Coronary artery (tissue), 2 donors: Measurements from ENCODE around the gene APOB.
"Not testable (repeated sequence)": the region's sequence is repeated elsewhere in the genome, so short reads cannot be mapped to it uniquely, and the experiment has no call there.

Source experiments
- DNase-seq: peaks from one replicate; pipeline ENCODE4 v3.0.0-alpha.2; 2017; ENCODE audit warnings: low spot score
- H3K27ac ChIP-seq, 2 donors: fragments of 200-600 bp; sonication (generic); one replicate each; pipeline ENCODE4 v1.5.1; 2016 to 2019
- H3K4me3 ChIP-seq: fragments of 200-600 bp; sonication (generic); 2 replicates; pipeline ENCODE4 v1.5.1; 2016; ENCODE audit warnings: mild to moderate bottlenecking, moderate library complexity
- TF ChIP-seq, protein P1 (sequence below): fragments of 200-600 bp; sonication (generic); IDR thresholded peaks from one replicate; pipeline ENCODE4 v1.5.1; 2019; ENCODE audit warnings: antibody characterized with exemption

The APOB gene

DNA sequence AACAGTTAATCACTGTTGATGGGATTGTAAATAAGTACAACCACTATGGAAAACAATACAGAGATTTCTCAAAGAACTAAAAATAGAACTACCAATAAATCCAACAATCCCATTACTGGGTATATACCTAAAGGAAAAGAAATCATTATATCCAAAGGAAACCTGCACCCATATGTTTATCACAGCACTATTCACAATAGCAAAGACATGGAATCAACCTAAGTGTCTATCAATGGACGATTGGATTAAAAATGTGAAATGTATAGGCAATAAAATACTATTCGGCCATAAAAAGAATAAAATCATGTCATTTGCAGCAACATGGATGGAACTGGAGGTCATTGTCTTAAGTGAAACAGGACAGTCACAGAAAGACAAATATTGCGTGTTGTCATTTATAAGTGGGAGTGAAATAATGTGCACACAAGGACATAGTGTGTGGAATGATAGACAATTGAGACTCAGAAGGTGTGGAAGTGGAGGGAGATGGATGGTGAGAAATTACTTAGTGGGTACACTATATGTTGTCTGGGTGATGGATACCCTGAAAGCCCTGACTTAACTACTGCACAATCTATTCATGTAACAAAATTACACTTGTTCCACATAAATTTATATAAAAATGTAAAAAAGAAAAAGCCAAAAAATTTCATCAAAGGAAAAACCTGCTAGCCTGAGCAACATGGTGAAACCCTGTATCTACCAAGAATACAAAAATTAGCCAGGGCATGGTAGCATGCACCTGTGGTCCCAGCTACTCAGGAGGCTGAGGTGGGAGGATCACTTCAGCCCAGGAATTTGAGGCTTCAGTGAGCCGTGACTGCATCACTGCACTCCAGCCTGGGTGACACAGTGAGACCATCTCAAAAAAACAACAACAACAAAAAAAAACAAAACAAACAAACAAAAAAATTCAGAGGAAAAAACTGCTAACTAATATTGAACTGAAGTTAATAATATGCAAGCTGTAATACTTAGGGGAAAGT lies 12.6 kb downstream of the APOB start:
- H3K27ac ChIP-seq = no peak overlapping the region
- DNase-seq = peak; percentile 7
- TF ChIP-seq, protein P1, sequence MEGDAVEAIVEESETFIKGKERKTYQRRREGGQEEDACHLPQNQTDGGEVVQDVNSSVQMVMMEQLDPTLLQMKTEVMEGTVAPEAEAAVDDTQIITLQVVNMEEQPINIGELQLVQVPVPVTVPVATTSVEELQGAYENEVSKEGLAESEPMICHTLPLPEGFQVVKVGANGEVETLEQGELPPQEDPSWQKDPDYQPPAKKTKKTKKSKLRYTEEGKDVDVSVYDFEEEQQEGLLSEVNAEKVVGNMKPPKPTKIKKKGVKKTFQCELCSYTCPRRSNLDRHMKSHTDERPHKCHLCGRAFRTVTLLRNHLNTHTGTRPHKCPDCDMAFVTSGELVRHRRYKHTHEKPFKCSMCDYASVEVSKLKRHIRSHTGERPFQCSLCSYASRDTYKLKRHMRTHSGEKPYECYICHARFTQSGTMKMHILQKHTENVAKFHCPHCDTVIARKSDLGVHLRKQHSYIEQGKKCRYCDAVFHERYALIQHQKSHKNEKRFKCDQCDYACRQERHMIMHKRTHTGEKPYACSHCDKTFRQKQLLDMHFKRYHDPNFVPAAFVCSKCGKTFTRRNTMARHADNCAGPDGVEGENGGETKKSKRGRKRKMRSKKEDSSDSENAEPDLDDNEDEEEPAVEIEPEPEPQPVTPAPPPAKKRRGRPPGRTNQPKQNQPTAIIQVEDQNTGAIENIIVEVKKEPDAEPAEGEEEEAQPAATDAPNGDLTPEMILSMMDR = no peak
- no peak overlapping the region for H3K4me3 ChIP-seq

DNA sequence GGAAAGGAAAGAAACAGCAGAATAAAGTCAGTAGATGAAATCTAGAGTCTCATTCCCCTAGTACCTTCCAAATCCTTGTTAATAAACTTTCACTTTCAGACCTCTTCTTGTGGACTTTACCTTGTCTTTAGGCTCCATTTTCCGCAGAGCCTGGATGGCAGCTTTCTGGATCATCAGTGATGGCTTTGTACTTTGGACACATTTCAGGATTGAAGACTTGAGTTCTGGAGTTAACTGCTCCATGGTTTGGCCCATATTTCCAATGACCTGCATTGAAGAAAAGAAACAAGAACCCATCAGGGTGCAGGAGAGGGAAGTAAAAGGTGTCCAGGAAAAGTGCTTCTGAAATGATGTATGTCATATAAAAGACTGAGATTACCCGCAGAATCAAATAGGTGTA lies 14.4 kb downstream of the APOB start:
- Histone ChIP-seq H3K27ac (no peak overlapping the region), H3K4me3 (no peak overlapping the region)
- peak; percentile 26 for DNase-seq
- TF ChIP-seq, protein P1 = no peak

DNA sequence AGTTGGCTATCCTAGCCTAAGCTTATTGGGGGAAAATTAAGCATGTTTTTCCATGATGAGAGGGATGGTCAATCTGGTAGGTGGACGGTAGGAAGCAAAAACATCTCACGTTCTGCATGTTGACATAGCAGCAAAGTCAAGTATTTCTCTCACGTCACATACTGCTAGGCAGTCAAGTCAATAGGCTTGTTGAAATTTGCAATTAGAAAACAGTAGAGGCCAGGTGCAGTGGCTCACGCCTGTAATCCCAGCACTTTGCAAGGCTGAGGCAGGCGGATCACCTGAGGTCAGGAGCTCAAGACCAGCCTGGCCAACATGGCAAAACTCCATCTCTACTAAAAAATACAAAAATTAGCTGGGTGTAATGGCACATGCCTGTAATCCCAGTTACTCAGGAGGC lies 14.9 kb downstream of the APOB start:
- DNase-seq = peak; percentile 5
- H3K4me3 ChIP-seq, H3K27ac ChIP-seq: not testable (repeated sequence)

DNA sequence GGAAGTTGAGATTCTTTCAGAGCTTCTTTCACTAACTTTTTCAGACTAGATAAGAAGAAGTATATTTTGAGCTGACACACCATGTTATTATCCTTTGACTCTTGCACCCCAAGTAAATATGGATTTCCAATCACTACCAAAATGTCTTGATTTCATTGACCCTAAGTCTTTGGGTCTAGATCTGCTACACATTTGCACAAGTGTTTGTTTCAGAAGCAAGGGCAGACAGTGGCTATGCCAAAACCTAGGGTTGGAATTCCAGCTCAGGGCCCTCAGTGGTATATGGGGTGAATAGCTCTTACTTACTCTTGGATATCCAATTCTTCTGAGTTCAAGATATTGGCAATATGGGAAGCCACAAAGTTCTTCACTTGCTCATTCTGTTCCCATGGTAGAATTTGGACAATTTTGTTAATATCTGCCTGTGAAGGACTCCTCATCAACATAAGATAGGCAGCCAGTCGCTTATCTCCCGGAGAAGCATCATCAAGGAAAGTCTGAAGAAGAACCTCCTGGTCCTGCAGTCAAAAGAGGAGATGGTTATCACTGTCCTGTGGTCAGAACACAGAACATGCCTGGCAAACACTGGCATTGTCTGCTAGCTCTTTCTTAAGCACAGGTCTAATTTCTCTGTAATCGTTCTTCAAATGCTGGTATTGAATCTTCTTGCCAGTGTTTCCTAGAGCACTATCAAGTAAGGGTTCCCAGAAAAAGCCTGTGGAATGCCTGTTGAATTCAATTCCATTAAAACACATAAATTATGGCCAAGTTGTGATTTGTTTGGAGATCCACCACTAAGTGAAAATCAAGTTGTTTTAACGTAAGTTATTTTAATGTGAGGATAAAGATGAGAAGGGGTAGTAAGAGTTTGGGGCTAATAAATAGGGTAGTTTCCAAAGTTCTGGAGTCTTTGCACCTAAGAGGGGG lies 15.6 kb downstream of the APOB start:
- DNase-seq = peak; percentile 11
- Histone ChIP-seq H3K27ac (no peak overlapping the region), H3K4me3 (no peak overlapping the region)
- TF ChIP-seq, protein P1 = no peak

DNA sequence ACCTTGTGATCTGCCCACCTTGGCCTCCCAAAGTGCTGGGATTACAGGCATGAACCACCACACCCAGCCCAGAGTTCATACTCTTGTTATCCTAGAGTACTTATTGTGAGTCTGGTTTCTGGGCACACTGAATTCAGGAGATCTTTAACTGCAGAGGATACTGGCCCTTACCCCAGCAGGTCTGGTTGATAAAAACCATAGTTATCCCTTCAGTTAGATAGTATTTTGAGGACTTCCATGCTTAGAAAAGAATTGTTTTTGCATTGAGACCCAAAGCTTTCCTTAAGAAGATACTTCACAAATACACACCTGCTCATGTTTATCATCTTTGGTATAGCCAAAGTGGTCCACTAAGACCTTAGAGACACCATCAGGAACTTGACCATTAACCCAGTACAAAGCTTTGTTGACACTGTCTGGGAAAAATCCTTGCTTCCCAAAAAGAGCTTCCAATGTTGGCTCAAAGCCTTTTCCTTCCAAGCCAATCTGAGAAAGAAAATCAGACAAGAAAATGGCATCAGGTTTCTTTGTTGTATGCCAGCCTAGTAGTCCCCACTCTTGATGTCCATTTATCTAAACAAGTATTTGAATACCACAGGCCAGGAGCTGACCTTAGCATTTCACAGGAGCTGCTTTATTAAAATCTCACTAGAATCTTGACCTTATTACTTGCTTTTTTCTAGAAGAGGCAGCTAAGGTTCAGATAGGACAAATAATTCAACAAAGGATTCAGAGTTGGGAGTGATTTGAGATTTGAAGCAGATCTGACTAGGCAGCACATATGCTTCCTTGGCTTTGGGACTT lies 17.2 kb downstream of the APOB start:
- TF ChIP-seq, protein P1 = no peak
- no peak for DNase-seq
- H3K4me3 ChIP-seq = no peak overlapping the region
- no peak overlapping the region for H3K27ac ChIP-seq

DNA sequence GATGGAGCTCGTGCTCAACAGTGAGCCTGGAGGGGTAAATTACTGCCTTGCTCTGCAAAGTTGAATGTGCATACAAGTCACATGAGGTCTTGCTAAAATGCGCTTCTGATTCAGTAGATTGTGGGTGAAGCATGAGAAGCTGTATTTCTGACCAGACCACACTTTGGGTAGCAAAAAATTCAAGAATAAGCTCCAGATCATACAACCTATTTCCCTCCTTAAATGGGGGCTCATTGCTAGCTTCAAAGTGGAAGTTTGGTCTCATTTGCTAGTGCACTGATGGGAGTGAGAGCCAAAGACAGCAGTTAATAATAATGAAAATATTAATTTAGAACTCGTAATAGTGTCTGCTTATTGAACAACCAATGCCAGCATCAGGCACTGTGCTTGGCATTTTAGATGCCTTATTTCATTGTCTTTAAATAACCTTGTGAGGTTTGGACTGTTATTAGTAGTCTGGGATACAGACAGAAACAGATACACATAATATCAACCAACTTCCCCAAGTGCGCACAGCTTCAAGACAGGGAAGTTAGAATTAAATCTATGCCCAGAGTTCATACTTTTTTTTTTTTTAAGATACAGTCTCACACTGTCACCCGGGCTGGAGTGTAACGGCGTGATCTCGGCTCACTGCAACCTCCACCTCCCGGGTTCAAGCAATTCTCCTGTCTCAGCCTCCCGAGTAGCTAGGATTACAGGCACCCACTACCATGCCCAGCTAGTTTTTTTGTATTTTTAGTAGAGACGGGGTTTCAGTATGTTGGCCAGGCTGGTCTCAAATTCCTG lies 18.0 kb downstream of the APOB start:
- TF ChIP-seq, protein P1 = no peak
- DNase-seq = no peak
- no peak overlapping the region for H3K4me3 ChIP-seq
- H3K27ac ChIP-seq = no peak overlapping the region
